Naive thymus-derived CD8-positive, alpha-beta T cell (primary cell): Measurements from ENCODE around the gene SKIC2. TPM values are rescaled to one million over a fixed set of nuclear protein-coding genes. Genes with fewer than 3 reads are reported as not detected.

Source experiments
- ATAC-seq, 2 donors: fragments of 150-1000 bp; cut with Tn5 transposase in 1 of 2; sonication (Bioruptor Pico), chemical (Tn5 transposase) in 1 of 2; 1 replicate in 1 of 2; 2 replicates in 1 of 2; pipeline ENCODE4 v1.10.0; 2021; ENCODE audit warnings: mild to moderate bottlenecking in 2 of 2, moderate library complexity in 2 of 2
- POLR2A ChIA-PET: fragments of 350-600 bp; sonication (Branson Sonifier 250); formaldehyde crosslinking; loops from one replicate; lab custom pipeline; 2021; ENCODE audit warnings: antibody characterized with exemption; lab: Charles Lee
- DNase-seq, 10 donors: peaks; one replicate each; pipeline versions ENCODE4 v3.0.0 to v3.0.0-alpha.2; 2020 to 2022
- H3K27ac Mint-ChIP-seq, 10 donors: one replicate each; pipeline ENCODE4 v1.8.0; 2020 to 2022; ENCODE audit warnings: mild to moderate bottlenecking in 10 of 10, mixed read lengths in 10 of 10, moderate library complexity in 4 of 10, inconsistent platforms in 1 of 10
- H3K27me3 Mint-ChIP-seq, 5 donors: one replicate each; pipeline ENCODE4 v1.8.0; 2021 to 2022; ENCODE audit warnings: mixed read lengths in 5 of 5
- H3K36me3 Mint-ChIP-seq, 3 donors: one replicate each; pipeline ENCODE4 v1.8.0; 2020 to 2022; ENCODE audit warnings: mixed read lengths in 3 of 3, mild to moderate bottlenecking in 2 of 3, inconsistent platforms in 1 of 3
- H3K4me1 Mint-ChIP-seq, 4 donors: one replicate each; pipeline ENCODE4 v1.8.0; 2021 to 2022; ENCODE audit warnings: mixed read lengths in 4 of 4
- H3K4me3 Mint-ChIP-seq, 10 donors: one replicate each; pipeline ENCODE4 v1.8.0; 2020 to 2022; ENCODE audit warnings: mild to moderate bottlenecking in 10 of 10, mixed read lengths in 10 of 10, moderate library complexity in 6 of 10, inconsistent platforms in 1 of 10
- H3K9me3 Mint-ChIP-seq, 9 donors: one replicate each; pipeline ENCODE4 v1.8.0; 2020 to 2022; ENCODE audit warnings: mixed read lengths in 9 of 9, mild to moderate bottlenecking in 3 of 9, inconsistent platforms in 1 of 9, moderate library complexity in 1 of 9
- polyA plus RNA-seq, 3 donors: library from polyadenylated mRNA; unstranded; fragments of 300-500 nt; fragmentation: Illumina TruSeq; gene quantifications; one replicate each; pipeline ENCODE4 v1.2.3, GENCODE V29; 2021
- total RNA-seq, 8 experiments: library from RNA in 2 of 8; stranded (reverse) in 2 of 8; gene quantifications; one replicate each; pipeline ENCODE4 v1.2.3 and lab custom pipeline; 2021 to 2026

The SKIC2 gene
- total and polyA plus RNA-seq, 5 experiments from 2014 or later: 18.1 to 141 (median 19.9) TPM

GRCh38 chr6:31963921-31964320 is 4.9 kb downstream of the SKIC2 start:
- H3K27ac Mint-ChIP-seq: peak overlapping the region in 5 of 10 donors; percentile 36 to 71 (median 61)
- ATAC-seq: no peak
- H3K4me3 Mint-ChIP-seq: no peak overlapping the region
- H3K4me1 Mint-ChIP-seq: peaks cover 19 to 48% (median 28%) of the 10 kb centered on the region in 4 donors
- H3K9me3 Mint-ChIP-seq: peaks cover 0 to under 1% (median 0%) of the 10 kb centered on the region in 9 donors
- H3K27me3 Mint-ChIP-seq: no peaks in the 10 kb centered on the region
- no peak for DNase-seq
- H3K36me3 Mint-ChIP-seq: peaks cover 0 to 79% (median 18%) of the 10 kb centered on the region in 3 donors
- POLR2A ChIA-PET: interaction anchor here (8.0 kb wide), 1 partner anchor 6 kb away, joined by 119 read pairs; the partner anchor contains the start of gene DXO

GRCh38 chr6:31965700-31966099 is 6.7 kb downstream of the SKIC2 start:
- Mint-ChIP-seq H3K4me1 (peaks cover 15 to 44% (median 26%) of the 10 kb centered on the region in 4 donors), H3K4me3 (no peak overlapping the region), H3K27ac (peak overlapping the region in 3 of 10 donors; percentile 31 to 40 (median 38)), H3K9me3 (no peaks in the 10 kb centered on the region), H3K27me3 (no peaks in the 10 kb centered on the region), H3K36me3 (peaks cover 0 to 86% (median 16%) of the 10 kb centered on the region in 3 donors)
- no peak for DNase-seq
- ATAC-seq: no peak
- POLR2A ChIA-PET: interaction anchor here (0.7 kb wide), 1 partner anchor 235 kb away, joined by 3 read pairs; no protein-coding TSS in a partner anchor

DNA sequence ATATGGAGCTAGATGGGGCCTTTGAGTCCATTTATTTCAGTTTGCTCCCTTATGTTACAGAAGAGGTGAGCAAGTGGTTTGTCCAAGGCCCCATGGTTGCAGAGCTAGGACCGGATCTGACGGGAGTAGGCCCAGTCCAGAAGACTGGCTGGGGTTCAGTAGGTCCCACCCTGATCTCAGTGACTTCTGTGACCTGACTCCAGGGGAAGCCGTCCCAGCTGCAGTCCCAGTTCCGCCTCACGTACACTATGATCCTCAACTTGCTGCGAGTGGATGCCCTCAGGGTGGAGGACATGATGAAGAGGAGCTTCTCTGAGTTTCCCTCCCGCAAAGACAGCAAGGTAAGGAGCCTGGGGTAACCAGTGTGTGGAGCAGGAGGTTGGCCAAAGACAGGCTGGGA is 7.5 kb downstream of the SKIC2 start:
- Mint-ChIP-seq H3K9me3 (no peaks in the 10 kb centered on the region), H3K4me1 (peaks cover 18 to 39% (median 27%) of the 10 kb centered on the region in 4 donors), H3K27me3 (no peaks in the 10 kb centered on the region), H3K36me3 (peaks cover 0 to 78% (median 16%) of the 10 kb centered on the region in 3 donors), H3K27ac (peak overlapping the region in 3 of 10 donors; percentile 31 to 62 (median 41)), H3K4me3 (no peak overlapping the region)
- POLR2A ChIA-PET: interaction anchor here (0.7 kb wide), 1 partner anchor 95 kb away, joined by 3 read pairs; no protein-coding TSS in a partner anchor
- no peak for ATAC-seq
- no peak for DNase-seq

GRCh38 chr6:31966997-31967925 is 8.3 kb downstream of the SKIC2 start:
- Mint-ChIP-seq H3K9me3 (no peaks in the 10 kb centered on the region), H3K4me1 (peaks cover 25 to 32% (median 27%) of the 10 kb centered on the region in 4 donors), H3K27me3 (peaks cover 0 to 4% (median 0%) of the 10 kb centered on the region in 5 donors), H3K4me3 (peak overlapping the region in 1 of 10 donors; percentile 14), H3K36me3 (peaks cover 0 to 73% (median 12%) of the 10 kb centered on the region in 3 donors), H3K27ac (peak overlapping the region in 6 of 10 donors; percentile 3 to 70 (median 40))
- POLR2A ChIA-PET: interaction anchor here (5.6 kb wide), 1 partner anchor 7 kb away, joined by 119 read pairs; the partner anchor contains the start of genes NELFE and SKIC2
- ATAC-seq (no peak), DNase-seq (no peak)

GRCh38 chr6:31967926-31968320 is 8.9 kb downstream of the SKIC2 start:
- POLR2A ChIA-PET: interaction anchor here (5.6 kb wide), 1 partner anchor 8 kb away, joined by 119 read pairs; the partner anchor contains the start of genes NELFE and SKIC2
- Mint-ChIP-seq H3K27ac (peak overlapping the region in 3 of 10 donors; percentile 31 to 85 (median 34)), H3K9me3 (no peaks in the 10 kb centered on the region), H3K36me3 (peaks cover 0 to 66% (median 7%) of the 10 kb centered on the region in 3 donors), H3K4me3 (peak overlapping the region in 1 of 10 donors; percentile 14), H3K4me1 (peaks cover 28 to 34% (median 31%) of the 10 kb centered on the region in 4 donors), H3K27me3 (peaks cover 0 to 4% (median 0%) of the 10 kb centered on the region in 5 donors)
- DNase-seq (no peak), ATAC-seq (no peak)

DNA sequence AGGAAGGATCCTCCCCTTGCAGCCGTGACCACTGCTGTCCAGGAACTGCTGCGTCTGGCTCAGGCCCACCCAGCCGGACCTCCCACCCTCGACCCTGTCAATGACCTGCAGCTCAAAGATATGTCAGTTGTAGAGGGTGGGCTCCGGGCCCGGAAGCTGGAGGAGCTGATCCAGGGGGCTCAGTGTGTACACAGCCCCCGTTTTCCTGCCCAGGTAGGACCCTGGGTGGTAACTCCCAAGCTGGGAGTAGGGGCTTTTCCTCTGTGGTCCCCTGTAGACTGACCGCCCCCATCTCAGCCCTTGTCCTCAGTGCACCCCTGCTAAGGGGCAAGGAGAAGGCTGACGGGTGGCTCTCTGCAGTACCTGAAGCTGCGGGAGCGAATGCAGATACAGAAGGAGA is 9.4 kb downstream of the SKIC2 start:
- Mint-ChIP-seq H3K27me3 (peaks cover 0 to 4% (median 0%) of the 10 kb centered on the region in 5 donors), H3K27ac (peak overlapping the region in 3 of 10 donors; percentile 24 to 73 (median 52)), H3K36me3 (peaks cover 0 to 62% (median 6%) of the 10 kb centered on the region in 3 donors), H3K9me3 (no peaks in the 10 kb centered on the region), H3K4me1 (peaks cover 31 to 38% (median 34%) of the 10 kb centered on the region in 4 donors), H3K4me3 (peak overlapping the region in 1 of 10 donors; percentile 41)
- DNase-seq (no peak), ATAC-seq (no peak)
- POLR2A ChIA-PET: interaction anchor here (5.6 kb wide), 1 partner anchor 8 kb away, joined by 119 read pairs; the partner anchor contains the start of genes NELFE and SKIC2

GRCh38 chr6:31968791-31969711 is 10.1 kb downstream of the SKIC2 start:
- H3K27me3 Mint-ChIP-seq: peaks cover 0 to 4% (median 0%) of the 10 kb centered on the region in 5 donors
- peaks cover 33 to 46% (median 40%) of the 10 kb centered on the region in 4 donors for H3K4me1 Mint-ChIP-seq
- ATAC-seq (no peak), DNase-seq (no peak)
- POLR2A ChIA-PET: interaction anchor here (1.0 to 5.6 kb wide), 3 partner anchors 9 to 159 kb away, joined by 3 to 119 read pairs (median 3); partner anchors contain the start of genes ATF6B, NELFE and SKIC2
- H3K4me3 Mint-ChIP-seq: peak overlapping the region in 4 of 10 donors; percentile 68 to 98 (median 95)
- peaks cover 0 to 58% (median 6%) of the 10 kb centered on the region in 3 donors for H3K36me3 Mint-ChIP-seq
- H3K9me3 Mint-ChIP-seq: no peaks in the 10 kb centered on the region
- peak overlapping the region in 9 of 10 donors; percentile 28 to 100 (median 100) for H3K27ac Mint-ChIP-seq

DNA sequence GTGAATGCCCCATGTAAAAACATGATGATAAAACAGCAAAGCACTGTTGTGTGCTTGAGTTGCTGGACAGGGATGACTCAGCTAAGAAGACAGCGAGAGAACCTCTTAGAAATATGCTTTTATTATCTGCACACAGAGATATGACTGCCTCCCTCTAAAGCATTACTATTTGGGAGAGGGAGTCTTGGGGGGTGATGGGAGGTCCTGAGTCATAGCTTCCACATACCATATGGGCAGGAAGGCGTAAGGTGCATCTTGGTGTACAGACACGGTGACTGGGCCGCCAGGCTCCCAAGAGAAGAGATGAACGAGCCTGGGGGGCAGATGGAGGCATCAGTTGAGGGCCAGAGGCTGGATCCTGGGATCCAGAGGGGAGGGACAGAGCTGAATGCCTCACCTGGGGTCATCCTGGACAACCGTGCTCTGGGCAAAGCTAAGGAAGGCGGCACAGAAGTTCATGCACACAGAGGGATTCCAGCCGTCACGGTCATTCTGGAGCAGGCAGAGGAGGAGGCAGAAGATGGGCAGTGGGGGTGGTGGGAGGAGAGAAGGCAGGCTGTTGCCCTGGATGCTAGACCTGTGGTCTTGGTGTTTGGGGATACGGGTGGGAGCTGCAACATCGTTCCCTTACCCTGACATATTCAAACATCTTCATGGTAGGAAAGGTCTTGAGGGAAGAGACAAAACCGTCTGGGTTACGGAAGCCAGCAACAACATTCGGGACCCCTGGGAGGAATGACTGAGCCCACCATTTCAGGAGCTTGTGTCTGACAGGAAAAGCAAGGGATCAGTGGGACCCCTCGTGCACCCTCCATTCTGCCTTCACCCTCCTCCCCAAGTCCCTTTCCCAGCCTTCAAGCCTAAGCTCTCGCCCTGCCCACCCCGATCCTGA is 11.0 kb downstream of the SKIC2 start:
- peak overlapping the region; percentile 43 to 100 (median 100) for H3K27ac Mint-ChIP-seq
- peaks cover 0 to 50% (median 2%) of the 10 kb centered on the region in 3 donors for H3K36me3 Mint-ChIP-seq
- POLR2A ChIA-PET: interaction anchor here (0.6 to 5.6 kb wide), 5 partner anchors 10 to 1617 kb away, joined by 3 to 119 read pairs (median 3); partner anchors contain the start of genes ATF6B, NELFE and SKIC2
- peak overlapping the region; percentile 68 to 99 (median 98) for H3K4me3 Mint-ChIP-seq
- H3K9me3 Mint-ChIP-seq: no peaks in the 10 kb centered on the region
- DNase-seq (peak in 1 of 10 donors; percentile 0), ATAC-seq (no peak)
- H3K27me3 Mint-ChIP-seq: peaks cover 0 to 4% (median 0%) of the 10 kb centered on the region in 5 donors
- peaks cover 33 to 46% (median 44%) of the 10 kb centered on the region in 4 donors for H3K4me1 Mint-ChIP-seq

- peaks cover 0 to 42% (median 2%) of the 10 kb centered on the region in 3 donors for H3K36me3 Mint-ChIP-seq
- ATAC-seq (no peak), DNase-seq (no peak)
- H3K4me1 Mint-ChIP-seq: peaks cover 31 to 46% (median 45%) of the 10 kb centered on the region in 4 donors
- H3K27ac Mint-ChIP-seq: peak overlapping the region; percentile 43 to 100 (median 100)
- peak overlapping the region; percentile 94 to 99 (median 98) for H3K4me3 Mint-ChIP-seq
- H3K27me3 Mint-ChIP-seq: peaks cover 0 to 4% (median 0%) of the 10 kb centered on the region in 5 donors
- POLR2A ChIA-PET: interaction anchor here (0.7 to 5.6 kb wide), 7 partner anchors 11 to 875 kb away, joined by 3 to 119 read pairs (median 5); partner anchors contain the start of genes ATF6B, NELFE, SKIC2 and ZBTB12
- H3K9me3 Mint-ChIP-seq: no peaks in the 10 kb centered on the region
Observed at GRCh38 chr6:31970604-31971271, 11.8 kb downstream of the SKIC2 start.
